K562 (cell line): ENCODE results near the gene SLC5A11.

ENCODE experiments used
- EP300 ChIP-seq: IDR thresholded peaks from 2 replicates; pipeline ENCODE4 v1.6.1; 2012; ENCODE audit warnings: low read length, improper control_type of control experiment
- POLR2A ChIP-seq: fragments of 450-650 bp; conservative IDR thresholded peaks from 2 replicates; pipeline ENCODE4 v1.6.1; 2016
- SAFB ChIP-seq: fragments of 200-400 bp; formaldehyde crosslinking; IDR thresholded peaks from 2 replicates; pipeline ENCODE4 v1.6.1; 2017; ENCODE audit warnings: low read depth, low read length, borderline replicate concordance
- STAG1 ChIP-seq: sonication (generic); formaldehyde crosslinking; IDR thresholded peaks from 2 replicates; pipeline ENCODE4 v1.5.0; 2020; ENCODE audit warnings: missing genetic modification reagents, borderline replicate concordance
- ZNF274 ChIP-seq: IDR thresholded peaks from 2 replicates; pipeline ENCODE4 v1.6.1; 2011; ENCODE audit warnings: low read depth, mild to moderate bottlenecking, low read length, moderate library complexity, borderline replicate concordance

- TF ChIP-seq ZNF274 (no peak), POLR2A (no peak), SAFB (no peak), STAG1 (CRISPR knock-in tag) (no peak), EP300 (no peak)
Measured at GRCh38 chr16:24890746-24891145, 45.0 kb downstream of the SLC5A11 start.
